ENCODE results near the gene ZMYND15. TPM values are rescaled to one million over a fixed set of nuclear protein-coding genes. Genes with fewer than 3 reads are reported as not detected.

Gene ZMYND15
- total and polyA plus RNA-seq, 2 of the 13 experiments (the other 11 are each of a cell fraction or from before 2014, with no cell fraction given), result 0.24 to 2.7 TPM

DNA sequence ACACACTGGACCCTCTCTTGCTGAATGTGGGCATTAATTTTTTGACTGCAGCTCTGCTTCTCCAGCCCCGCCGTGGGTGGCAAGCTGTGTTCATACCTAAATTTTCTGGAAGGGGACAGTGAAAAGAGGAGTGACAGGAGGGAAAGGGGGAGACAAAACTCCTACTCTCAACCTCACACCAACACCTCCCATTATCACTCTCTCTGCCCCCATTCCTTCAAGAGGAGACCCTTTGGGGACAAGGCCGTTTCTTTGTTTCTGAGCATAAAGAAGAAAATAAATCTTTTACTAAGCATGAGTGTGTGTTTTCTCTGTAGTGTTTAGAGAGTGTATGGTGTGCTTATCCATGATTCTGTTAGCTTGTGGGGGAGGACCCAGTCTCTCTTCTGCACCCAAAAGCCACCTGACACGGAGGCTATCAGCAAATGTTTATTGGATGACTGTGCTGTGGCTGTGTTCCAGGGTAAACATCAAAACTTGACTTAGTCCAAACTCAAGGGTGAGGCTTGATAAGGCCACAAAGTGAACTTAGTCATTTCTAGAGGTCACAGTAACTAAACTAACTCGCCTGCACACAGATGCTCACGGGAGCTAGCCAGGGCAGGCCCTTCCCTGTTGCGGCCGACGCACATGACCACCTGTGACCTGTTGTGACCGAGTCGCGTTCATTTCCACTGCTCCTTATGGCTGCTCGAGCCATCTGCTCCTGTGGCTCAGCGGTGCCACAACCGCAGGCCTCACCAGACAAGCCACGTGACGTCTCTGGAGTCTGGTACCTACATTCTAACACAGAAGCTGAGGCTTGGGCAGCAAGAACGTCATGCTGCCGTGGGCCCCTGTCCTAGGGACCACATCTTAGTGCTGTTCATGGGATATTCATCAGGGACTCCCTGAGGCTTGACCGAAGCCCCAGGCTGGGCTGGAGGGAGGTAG is 18.2 kb upstream of the ZMYND15 start (continued):
- TF ChIP-seq ZBTB26 (CRISPR knock-in tag; IDR thresholded peaks at IDR 0.05; ENCODE audit: borderline replicate concordance), result peak; percentile 80
- TF ChIP-seq ZNF501 (CRISPR knock-in tag; IDR thresholded peaks at IDR 0.05), result peak; percentile 78
- TF ChIP-seq FOXA1 (IDR thresholded peaks at IDR 0.05), result peak; percentile 60; the same call in 1 of the 2 replicates
- peak; percentile 95 for TF ChIP-seq FOXA1 (CRISPR knock-in tag; IDR thresholded peaks at IDR 0.05)
- peak; percentile 68 to 83 for TF ChIP-seq NR2F1 (CRISPR knock-in tag; IDR thresholded peaks at IDR 0.05)
- no peak for TF ChIP-seq ZNF407 (CRISPR knock-in tag; IDR thresholded peaks at IDR 0.05; ENCODE audit: not compliant biosample characterization)
- peak; percentile 72; the same call in 1 of the 3 replicates for TF ChIP-seq MXI1 (IDR thresholded peaks at IDR 0.05; ENCODE audit: borderline replicate concordance, low read depth, low read length)
- no peak for TF ChIP-seq ZNF256 (CRISPR knock-in tag; conservative IDR thresholded peaks at IDR 0.05)
- TF ChIP-seq NFKBIZ (CRISPR knock-in tag; IDR thresholded peaks at IDR 0.05), result no peak
- peak; percentile 86 for TF ChIP-seq SOX5 (CRISPR knock-in tag; IDR thresholded peaks at IDR 0.05; ENCODE audit: borderline replicate concordance)
- no peak for TF ChIP-seq PTBP1 (IDR thresholded peaks at IDR 0.05; ENCODE audit: low read depth, low read length, poor library complexity, severe bottlenecking)
- no peak for TF ChIP-seq ZNF83 (CRISPR knock-in tag; IDR thresholded peaks at IDR 0.05; ENCODE audit: borderline replicate concordance)
- no peak for TF ChIP-seq PAWR (CRISPR knock-in tag; IDR thresholded peaks at IDR 0.05; ENCODE audit: borderline replicate concordance)
- peak; percentile 93 for TF ChIP-seq ZNF430 (CRISPR knock-in tag; IDR thresholded peaks at IDR 0.05)
- TF ChIP-seq, protein P1, sequence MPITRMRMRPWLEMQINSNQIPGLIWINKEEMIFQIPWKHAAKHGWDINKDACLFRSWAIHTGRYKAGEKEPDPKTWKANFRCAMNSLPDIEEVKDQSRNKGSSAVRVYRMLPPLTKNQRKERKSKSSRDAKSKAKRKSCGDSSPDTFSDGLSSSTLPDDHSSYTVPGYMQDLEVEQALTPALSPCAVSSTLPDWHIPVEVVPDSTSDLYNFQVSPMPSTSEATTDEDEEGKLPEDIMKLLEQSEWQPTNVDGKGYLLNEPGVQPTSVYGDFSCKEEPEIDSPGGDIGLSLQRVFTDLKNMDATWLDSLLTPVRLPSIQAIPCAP (CRISPR knock-in tag; IDR thresholded peaks at IDR 0.05; ENCODE audit: low read depth), result no peak
- TF ChIP-seq ZNF329 (CRISPR knock-in tag; IDR thresholded peaks at IDR 0.05; ENCODE audit: low read depth), result no peak
- no peak; the same call in 1 of the 2 replicates for TF ChIP-seq STAG1 (CRISPR knock-in tag; IDR thresholded peaks at IDR 0.05)
- no peak for TF ChIP-seq AKAP8 (CRISPR knock-in tag; IDR thresholded peaks at IDR 0.05)
- no peak for TF ChIP-seq RBM22 (optimal IDR thresholded peaks at IDR 0.05; ENCODE audit: low read length)
